Upper lobe of left lung (tissue), 6 donors: Measurements from ENCODE around the gene IFT27. TPM values are rescaled to one million over a fixed set of nuclear protein-coding genes. Genes with fewer than 3 reads are reported as not detected.

Experiments
- ATAC-seq, 2 donors: fragments of 200-7000 bp; cut with Tn5 transposase; one replicate each; pipeline ENCODE4 v1.9.1; 2022; ENCODE audit warnings: mild to moderate bottlenecking in 2 of 2, moderate library complexity in 2 of 2; ENCODE audit not compliant: low FRiP score in 2 of 2
- DNase-seq, 2 donors: peaks; one replicate each; pipeline ENCODE4 v3.0.0-alpha.2; 2019 to 2020
- H3K27ac ChIP-seq, 4 donors: fragments of 200-600 bp; sonication (generic); one replicate each; pipeline ENCODE4 v1.5.1; 2016 to 2019
- H3K27me3 ChIP-seq, 4 donors: fragments of 200-600 bp; sonication (generic); one replicate each; pipeline ENCODE4 v1.5.1; 2017 to 2019
- H3K36me3 ChIP-seq, 4 donors: fragments of 200-600 bp; sonication (generic); one replicate each; pipeline ENCODE4 v1.5.1; 2016 to 2019
- H3K4me1 ChIP-seq, 4 donors: fragments of 200-600 bp; sonication (generic); one replicate each; pipeline ENCODE4 v1.5.1; 2018 to 2019
- H3K4me3 ChIP-seq, 4 donors: fragments of 200-600 bp; sonication (generic); one replicate each; pipeline ENCODE4 v1.5.1; 2017 to 2019; ENCODE audit warnings: mild to moderate bottlenecking in 2 of 4, moderate library complexity in 1 of 4
- H3K9me3 ChIP-seq, 4 donors: fragments of 200-600 bp; sonication (generic); one replicate each; pipeline ENCODE4 v1.5.1; 2018 to 2019
- EP300 ChIP-seq, 4 donors: sonication (generic); formaldehyde crosslinking; IDR thresholded peaks; one replicate each; pipeline ENCODE4 v1.5.1; 2017; ENCODE audit warnings: antibody characterized with exemption in 4 of 4, control low read depth in 2 of 4
- POLR2A ChIP-seq, 4 donors: fragments of 450-650 bp; IDR thresholded peaks; one replicate each; pipeline ENCODE4 v1.5.1; 2016 to 2017; ENCODE audit warnings: antibody characterized with exemption in 4 of 4, mild to moderate bottlenecking in 2 of 4
- POLR2AphosphoS5 ChIP-seq, 2 donors: sonication (generic); formaldehyde crosslinking; IDR thresholded peaks; one replicate each; pipeline ENCODE4 v1.5.1; 2017; ENCODE audit warnings: antibody characterized with exemption in 2 of 2
- WGBS, 2 donors: methylation state at CpG; one replicate each; pipeline ENCODE4 v1.1.5; 2017 to 2018; 5-methylcytosine and 5-hydroxymethylcytosine counted together
- total RNA-seq, 6 donors: library from RNA; depleted of rRNA in 4 of 6; stranded (reverse); fragments of >200 nt in 4 of 6; gene quantifications; one replicate each; pipeline versions ENCODE4 v1.1.0 to v1.2.1, GENCODE V29; 2016 to 2021
- TF ChIP-seq, protein P1 (sequence below), 6 experiments: fragments of 450-650 bp in 4 of 6; fragments of 200-600 bp in 2 of 6; sonication (generic) in 2 of 6; IDR thresholded peaks; one replicate each; pipeline ENCODE4 v1.5.1; 2016 to 2019; ENCODE audit warnings: antibody characterized with exemption in 6 of 6
- donor health status: DM: no; HTN: no; CAD: no; lungs with moderate emphysema.
- donor health status: DM: no; HTN: yes; CAD: no; lungs with severe emphysema.

The IFT27 gene
- total RNA-seq, 6 donors from 2014 or later = 12.6 to 43.0 (median 27.4) TPM

DNA sequence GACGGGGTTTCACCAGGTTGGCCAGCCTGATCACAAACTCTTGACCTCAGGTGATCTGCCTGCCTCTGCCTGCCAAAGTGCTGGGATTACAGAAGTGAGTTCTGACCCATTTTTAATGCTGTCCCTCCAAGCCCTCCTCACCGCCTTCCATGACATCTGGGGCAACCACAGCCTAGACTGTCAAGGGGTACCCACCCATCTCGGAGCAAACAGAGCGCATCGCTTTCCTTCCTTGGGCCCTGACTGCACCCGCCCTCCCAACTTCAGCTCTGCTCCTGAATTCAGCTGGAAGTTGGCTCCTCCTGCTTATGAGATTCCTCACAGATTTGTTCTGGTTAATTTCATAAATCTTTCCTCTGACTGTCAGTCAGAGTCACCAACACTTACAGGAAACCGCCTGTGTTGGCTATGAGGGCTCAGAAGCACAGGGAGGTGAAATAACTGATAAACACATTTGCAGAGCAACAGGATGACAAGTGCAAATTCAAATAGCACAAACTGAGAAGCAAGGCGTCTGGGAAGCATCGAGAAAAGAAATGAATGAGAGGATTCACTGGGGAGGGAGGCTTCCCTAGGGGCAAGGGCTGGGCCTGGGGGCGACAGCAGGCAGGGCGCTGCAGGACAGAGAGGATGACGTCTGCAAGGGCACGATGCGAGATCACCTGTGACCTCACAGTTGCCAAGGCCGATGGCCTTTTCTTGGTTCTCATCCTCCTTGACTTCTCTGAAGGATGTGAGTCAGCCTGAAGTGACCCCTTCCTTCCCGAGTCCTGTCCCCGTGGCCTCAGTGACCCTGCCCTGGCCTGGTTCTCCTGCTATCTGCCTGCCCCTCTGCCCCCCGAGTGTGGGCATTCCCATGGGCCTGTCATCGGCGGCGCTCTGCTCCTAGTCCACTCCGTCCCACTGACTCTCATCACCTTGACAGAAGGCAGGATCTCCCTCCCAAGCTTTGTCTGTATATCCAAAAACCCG is 6.1 kb downstream of the IFT27 start:
- Histone ChIP-seq H3K9me3 (no peaks in the 10 kb centered on the region), H3K36me3 (peaks cover 0 to 28% (median 3%) of the 10 kb centered on the region in 4 donors), H3K4me1 (peaks cover 1 to 3% (median 2%) of the 10 kb centered on the region in 4 donors), H3K27me3 (no peaks in the 10 kb centered on the region), H3K27ac (no peak overlapping the region), H3K4me3 (no peak overlapping the region)
- 73 to 77% methylated on average over 23 of the region's 23 CpGs for WGBS, 2 donors
- DNase-seq (no peak), ATAC-seq (no peak)
- TF ChIP-seq POLR2A (IDR thresholded peaks at IDR 0.05) = no peak
- TF ChIP-seq, protein P1, sequence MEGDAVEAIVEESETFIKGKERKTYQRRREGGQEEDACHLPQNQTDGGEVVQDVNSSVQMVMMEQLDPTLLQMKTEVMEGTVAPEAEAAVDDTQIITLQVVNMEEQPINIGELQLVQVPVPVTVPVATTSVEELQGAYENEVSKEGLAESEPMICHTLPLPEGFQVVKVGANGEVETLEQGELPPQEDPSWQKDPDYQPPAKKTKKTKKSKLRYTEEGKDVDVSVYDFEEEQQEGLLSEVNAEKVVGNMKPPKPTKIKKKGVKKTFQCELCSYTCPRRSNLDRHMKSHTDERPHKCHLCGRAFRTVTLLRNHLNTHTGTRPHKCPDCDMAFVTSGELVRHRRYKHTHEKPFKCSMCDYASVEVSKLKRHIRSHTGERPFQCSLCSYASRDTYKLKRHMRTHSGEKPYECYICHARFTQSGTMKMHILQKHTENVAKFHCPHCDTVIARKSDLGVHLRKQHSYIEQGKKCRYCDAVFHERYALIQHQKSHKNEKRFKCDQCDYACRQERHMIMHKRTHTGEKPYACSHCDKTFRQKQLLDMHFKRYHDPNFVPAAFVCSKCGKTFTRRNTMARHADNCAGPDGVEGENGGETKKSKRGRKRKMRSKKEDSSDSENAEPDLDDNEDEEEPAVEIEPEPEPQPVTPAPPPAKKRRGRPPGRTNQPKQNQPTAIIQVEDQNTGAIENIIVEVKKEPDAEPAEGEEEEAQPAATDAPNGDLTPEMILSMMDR (IDR thresholded peaks at IDR 0.05) = no peak
- TF ChIP-seq EP300 (IDR thresholded peaks at IDR 0.05) = no peak
- TF ChIP-seq POLR2AphosphoS5 (IDR thresholded peaks at IDR 0.05) = no peak

DNA sequence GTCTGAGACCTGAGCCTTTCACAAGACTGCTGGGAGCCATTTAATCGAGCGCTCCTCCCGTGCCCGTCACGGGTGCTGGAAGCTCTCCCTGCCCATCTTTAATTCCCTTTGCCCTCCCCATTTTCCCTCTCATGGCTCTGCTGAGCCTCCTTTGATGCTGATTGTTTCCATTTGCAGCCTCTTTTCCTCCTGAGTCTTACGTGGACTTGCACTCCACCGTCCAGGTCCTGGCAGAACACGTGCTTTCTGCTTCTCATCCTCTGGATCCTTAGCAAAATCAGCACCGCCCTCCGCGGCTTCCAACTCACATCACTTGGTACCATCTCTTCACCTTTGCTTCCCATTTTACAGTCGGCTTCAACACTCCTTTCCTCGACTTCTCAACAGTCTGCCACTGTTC is 7.3 kb downstream of the IFT27 start:
- 92 to 93% methylated on average over 13 of the region's 13 CpGs for WGBS, 2 donors
- Histone ChIP-seq H3K4me1 (no peaks in the 10 kb centered on the region), H3K4me3 (no peak overlapping the region), H3K27me3 (no peaks in the 10 kb centered on the region), H3K36me3 (peaks cover 0 to 31% (median 3%) of the 10 kb centered on the region in 4 donors), H3K27ac (no peak overlapping the region), H3K9me3 (no peaks in the 10 kb centered on the region)
- ATAC-seq = no peak
- TF ChIP-seq, protein P1 (IDR thresholded peaks at IDR 0.05) = no peak
- TF ChIP-seq POLR2AphosphoS5 (IDR thresholded peaks at IDR 0.05) (no peak), EP300 (IDR thresholded peaks at IDR 0.05) (no peak), POLR2A (IDR thresholded peaks at IDR 0.05) (no peak)
- DNase-seq = no peak

DNA sequence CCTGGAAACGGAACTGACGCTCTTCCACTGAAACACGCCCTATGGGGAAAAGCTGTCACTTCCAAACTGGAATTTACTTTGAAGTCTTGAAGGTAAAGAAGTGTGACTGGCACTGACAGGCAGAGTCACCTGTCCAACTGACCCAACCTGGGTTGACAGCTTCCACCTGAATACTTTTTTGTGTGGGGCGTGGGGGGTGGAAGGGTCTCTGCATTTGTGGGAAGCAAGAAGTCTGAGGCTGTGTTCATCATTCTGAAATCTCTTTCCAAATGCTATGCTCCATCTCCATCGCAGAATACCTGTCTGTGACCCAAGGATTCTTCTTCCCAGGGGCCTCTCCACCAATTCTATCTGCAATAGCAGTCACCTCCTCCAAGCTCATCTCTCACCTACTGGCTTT is 7.8 kb downstream of the IFT27 start:
- ATAC-seq = no peak
- no peaks in the 10 kb centered on the region for H3K27me3 ChIP-seq
- no peak overlapping the region for H3K27ac ChIP-seq
- H3K36me3 ChIP-seq = peaks cover 0 to 34% (median 3%) of the 10 kb centered on the region in 4 donors
- no peak for DNase-seq
- no peaks in the 10 kb centered on the region for H3K4me1 ChIP-seq
- H3K4me3 ChIP-seq = no peak overlapping the region
- WGBS, 2 donors = 85 to 94% methylated on average over 5 of the region's 5 CpGs
- no peaks in the 10 kb centered on the region for H3K9me3 ChIP-seq
- no peak for TF ChIP-seq EP300 (IDR thresholded peaks at IDR 0.05)
- no peak for TF ChIP-seq POLR2A (IDR thresholded peaks at IDR 0.05)

DNA sequence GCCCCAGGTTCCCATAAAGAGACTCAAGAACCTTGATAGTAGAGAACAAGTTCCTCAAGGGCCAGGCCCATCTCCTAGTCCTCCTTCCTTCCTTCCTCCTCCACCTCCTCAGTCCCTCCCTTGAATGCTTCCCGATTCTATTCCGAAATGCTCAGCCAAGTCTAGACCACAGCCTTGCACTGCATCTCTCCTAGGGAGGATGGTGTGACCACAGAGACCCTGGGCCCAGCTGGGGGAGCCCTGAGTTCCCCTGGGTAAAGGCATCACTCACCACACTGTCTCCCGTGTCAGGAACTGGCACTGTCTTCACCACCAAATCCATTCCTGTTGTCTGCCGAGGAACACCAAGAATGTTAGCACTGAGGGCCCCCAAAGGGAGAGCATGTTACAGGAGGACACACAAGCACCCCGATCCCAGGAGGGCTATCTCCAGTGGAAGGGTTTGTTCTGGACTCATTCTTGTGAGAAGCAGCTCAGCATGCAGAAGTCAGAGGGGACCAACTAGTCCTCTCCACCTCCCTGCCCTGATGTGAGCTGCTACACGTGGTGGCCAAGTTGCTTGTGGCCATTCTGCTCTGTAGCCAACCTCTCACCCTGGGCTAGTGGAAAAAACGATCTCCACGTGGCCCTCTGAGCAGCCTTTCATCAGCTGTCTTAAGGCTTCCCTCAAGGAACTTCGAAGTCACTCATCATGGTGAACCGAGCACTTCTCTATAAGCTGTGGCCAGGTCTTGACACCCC is 8.7 kb downstream of the IFT27 start:
- no peaks in the 10 kb centered on the region for H3K9me3 ChIP-seq
- ATAC-seq (no peak), DNase-seq (no peak)
- H3K4me3 ChIP-seq = no peak overlapping the region
- no peak for TF ChIP-seq POLR2AphosphoS5 (IDR thresholded peaks at IDR 0.05)
- TF ChIP-seq, protein P1 (IDR thresholded peaks at IDR 0.05) = no peak
- TF ChIP-seq EP300 (IDR thresholded peaks at IDR 0.05) = no peak
- no peak for TF ChIP-seq POLR2A (IDR thresholded peaks at IDR 0.05)
- peaks cover 0 to 30% (median 5%) of the 10 kb centered on the region in 4 donors for H3K36me3 ChIP-seq
- no peaks in the 10 kb centered on the region for H3K27me3 ChIP-seq
- 88 to 95% methylated on average over 8 to 10 of the region's 10 CpGs for WGBS, 2 donors
- H3K27ac ChIP-seq = no peak overlapping the region
- H3K4me1 ChIP-seq = peaks cover 0 to 8% (median 0%) of the 10 kb centered on the region in 4 donors

DNA sequence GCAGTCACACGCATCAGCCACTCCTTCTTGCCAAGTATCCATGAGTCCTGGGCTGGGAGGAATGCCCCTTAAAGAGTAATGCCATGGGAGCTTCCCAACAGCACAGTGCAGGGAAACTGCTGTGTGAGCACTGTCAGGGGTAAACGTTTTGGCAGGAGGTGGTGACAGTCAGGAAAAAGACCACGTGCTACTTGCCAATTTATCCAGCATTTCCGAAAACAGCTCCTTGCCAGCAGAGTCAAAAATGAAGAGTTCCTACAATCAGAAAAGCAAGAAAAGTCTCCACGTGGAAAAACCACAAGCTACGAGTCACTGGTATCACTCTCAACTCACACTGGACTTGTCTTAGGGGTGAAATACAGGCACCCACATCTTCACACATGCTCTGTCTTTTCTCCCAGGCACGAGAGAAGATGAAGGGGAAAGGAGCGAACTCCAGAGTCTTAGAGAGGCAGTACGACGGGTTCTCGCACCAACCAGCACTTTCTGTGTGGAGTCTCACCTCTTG is 9.9 kb downstream of the IFT27 start:
- 82 to 84% methylated on average over 10 to 11 of the region's 11 CpGs for WGBS, 2 donors
- Histone ChIP-seq H3K27me3 (no peaks in the 10 kb centered on the region), H3K4me1 (peaks cover 0 to 11% (median 0%) of the 10 kb centered on the region in 4 donors), H3K36me3 (peaks cover 0 to 27% (median 7%) of the 10 kb centered on the region in 4 donors), H3K9me3 (no peaks in the 10 kb centered on the region), H3K4me3 (no peak overlapping the region), H3K27ac (no peak overlapping the region)
- TF ChIP-seq, protein P1 (IDR thresholded peaks at IDR 0.05) = no peak
- TF ChIP-seq POLR2AphosphoS5 (IDR thresholded peaks at IDR 0.05) (no peak), EP300 (IDR thresholded peaks at IDR 0.05) (no peak), POLR2A (IDR thresholded peaks at IDR 0.05) (no peak)
- DNase-seq = no peak
- no peak for ATAC-seq
